Pulmonary artery endothelial cell (primary cell): ENCODE measurements around the gene PPP1R10. TPM values are rescaled to one million over a fixed set of nuclear protein-coding genes. Genes with fewer than 3 reads are reported as not detected.
A peak's percentile ranks its signal among the peaks of the same experiment; 100 is the strongest.

Experiments used
- DNase-seq: peaks from one replicate; pipeline ENCODE4 v3.0.0-alpha.2; 2011; ENCODE audit warnings: low read depth, low spot score
- total RNA-seq: library from RNA; depleted of rRNA; stranded (reverse); fragments of >200 nt; gene quantifications from 2 replicates; pipeline ENCODE4 v1.2.3, GENCODE V29; 2014

Gene PPP1R10
- total RNA-seq, 1 donor from 2014 or later = 12.5 TPM

- no peak for DNase-seq
Observed at GRCh38 chr6:30557683-30557981, 59.4 kb downstream of the PPP1R10 start.

- DNase-seq = no peak
Observed at GRCh38 chr6:30556906-30557682, 59.9 kb downstream of the PPP1R10 start, which contains the start of gene PRR3. TSS of gene PRR3 (plus strand) at chr6:30557295. CDS start at chr6:30557345, 50 bp downstream.

- peak; percentile 64 for DNase-seq
Observed at GRCh38 chr6:30556066-30556905, 60.8 kb downstream of the PPP1R10 start, which contains the start of gene GNL1. TSS of gene GNL1 (minus strand) at chr6:30556489. CDS start at chr6:30556203, 286 bp downstream.

GRCh38 chr6:30555816-30556065 is 61.3 kb downstream of the PPP1R10 start:
- DNase-seq = no peak

GRCh38 chr6:30554962-30555815 is 61.9 kb downstream of the PPP1R10 start:
- DNase-seq = no peak

GRCh38 chr6:30554404-30554803 is 62.6 kb downstream of the PPP1R10 start:
- no peak for DNase-seq

Other genes starting within 250 kb of the PPP1R10 start
- gene HLA-E, start 127.7 kb downstream of the PPP1R10 start, total RNA-seq = 524 and 663 TPM in 2 replicates
- 62.7 and 69.2 TPM in 2 replicates for gene GNL1, start 60.8 kb downstream of the PPP1R10 start, total RNA-seq
- gene PRR3, start 59.9 kb downstream of the PPP1R10 start, total RNA-seq = 4.0 and 4.5 TPM in 2 replicates
- gene ABCF1, start 45.8 kb downstream of the PPP1R10 start, total RNA-seq = 53.0 and 67.9 TPM in 2 replicates
- gene MRPS18B, start 597 bp upstream of the PPP1R10 start, total RNA-seq = 48.8 and 57.7 TPM in 2 replicates
- gene ATAT1, start 9.6 kb upstream of the PPP1R10 start, total RNA-seq = 2.6 and 2.8 TPM in 2 replicates
- 1.8 and 2.3 TPM in 2 replicates for gene C6orf136, start 29.9 kb upstream of the PPP1R10 start, total RNA-seq
- 46.9 and 61.2 TPM in 2 replicates for gene DHX16, start 55.8 kb upstream of the PPP1R10 start, total RNA-seq
- 57.4 and 58.3 TPM in 2 replicates for gene PPP1R18, start 69.4 kb upstream of the PPP1R10 start, total RNA-seq
- gene NRM, start 73.7 kb upstream of the PPP1R10 start, total RNA-seq = 2.4 and 2.5 TPM in 2 replicates
- gene MDC1, start 100.0 kb upstream of the PPP1R10 start, total RNA-seq = 10.2 and 11.0 TPM in 2 replicates
- 537 and 757 TPM in 2 replicates for gene TUBB, start 103.1 kb upstream of the PPP1R10 start, total RNA-seq
- 46.6 and 107 TPM in 2 replicates for gene FLOT1, start 125.4 kb upstream of the PPP1R10 start, total RNA-seq
- 90.2 and 122 TPM in 2 replicates for gene IER3, start 127.3 kb upstream of the PPP1R10 start, total RNA-seq